ENCODE data around the gene TAAR1.

GRCh38 chr6:132708002-132708401, 49.0 kb upstream of the TAAR1 start:
- no peak for TF ChIP-seq ESRRA (IDR thresholded peaks at IDR 0.05; ENCODE audit: borderline replicate concordance, low read length)
- no peak for TF ChIP-seq POLR2A (IDR thresholded peaks at IDR 0.05; ENCODE audit: low read length)
- no peak for TF ChIP-seq CEBPB (IDR thresholded peaks at IDR 0.05)
- TF ChIP-seq CTCF (IDR thresholded peaks at IDR 0.05), result no peak
- no peak for TF ChIP-seq EHMT2 (IDR thresholded peaks at IDR 0.05; ENCODE audit: low read depth)
